K562 (cell line): ENCODE data around the gene E2F1. TPM values are rescaled to one million over a fixed set of nuclear protein-coding genes. Genes with fewer than 3 reads are reported as not detected.

Experiments used
- ASH1L ChIP-seq: fragments of 450-650 bp; IDR thresholded peaks from 2 replicates; pipeline ENCODE4 v1.6.1; 2018; ENCODE audit warnings: borderline replicate concordance, mild to moderate bottlenecking, low read depth; ENCODE audit not compliant: partially characterized antibody
- BMI1 ChIP-seq: fragments of 150-350 bp; IDR thresholded peaks from 2 replicates; pipeline ENCODE4 v1.6.1; 2014; ENCODE audit warnings: low read length
- CSDE1 ChIP-seq, 2 experiments: fragments of 450-650 bp; IDR thresholded peaks; 2 replicates each; pipeline ENCODE4 v1.6.1; 2016; ENCODE audit warnings: mild to moderate bottlenecking in 1 of 2
- CXXC5 ChIP-seq: fragments of 250-450 bp; sonication (Bioruptor Pico); IDR thresholded peaks from 2 replicates; pipeline ENCODE4 v1.8.0; 2022; ENCODE audit warnings: inconsistent platforms, mild to moderate bottlenecking, moderate library complexity
- ETS2 ChIP-seq: IDR thresholded peaks from 2 replicates; pipeline ENCODE4 v1.6.1; 2016; ENCODE audit warnings: borderline replicate concordance, missing genetic modification characterization, mild to moderate bottlenecking, moderate library complexity, missing compliant biosample characterization; ENCODE audit not compliant: poor library complexity, severe bottlenecking
- GATAD2A ChIP-seq: fragments of 450-650 bp; IDR thresholded peaks from 2 replicates; pipeline ENCODE4 v1.6.1; 2017
- KAT8 ChIP-seq: fragments of 450-650 bp; IDR thresholded peaks from 2 replicates; pipeline ENCODE4 v1.6.1; 2016; ENCODE audit warnings: low read depth, mild to moderate bottlenecking
- MLLT1 ChIP-seq, 2 experiments: fragments of 450-650 bp; IDR thresholded peaks; 2 replicates each; pipeline ENCODE4 v1.6.1; 2016
- MXI1 ChIP-seq: IDR thresholded peaks from 2 replicates; pipeline ENCODE4 v1.6.1; 2011; ENCODE audit warnings: low read depth, mild to moderate bottlenecking, improper control_type of control experiment, low read length
- NCOR1 ChIP-seq: fragments of 450-650 bp; IDR thresholded peaks from 2 replicates; pipeline ENCODE4 v1.6.1; 2016; ENCODE audit warnings: mild to moderate bottlenecking, moderate library complexity
- POU5F1 ChIP-seq: fragments of 150-350 bp; IDR thresholded peaks from 2 replicates; pipeline ENCODE4 v1.6.1; 2014; ENCODE audit warnings: borderline replicate concordance, low read length, low read depth, mild to moderate bottlenecking; ENCODE audit not compliant: partially characterized antibody
- RFX1 ChIP-seq: fragments of 450-650 bp; IDR thresholded peaks from 2 replicates; pipeline ENCODE4 v1.6.1; 2016; ENCODE audit warnings: mild to moderate bottlenecking, moderate library complexity
- SIRT6 ChIP-seq: IDR thresholded peaks from one replicate; pipeline ENCODE4 v1.6.1; 2012; ENCODE audit warnings: low read depth, mild to moderate bottlenecking, control low read depth, inconsistent platforms, low read length, moderate library complexity
- ZBTB11 ChIP-seq, 3 experiments: fragments of 200-800 bp in 1 of 3; fragments of 250-450 bp in 1 of 3; fragments of 450-650 bp in 1 of 3; sonication (Bioruptor Pico) in 1 of 3; sonication (Bioruptor generic) in 1 of 3; formaldehyde crosslinking in 1 of 3; IDR thresholded peaks; 2 replicates each; pipeline versions ENCODE4 v1.6.1 to v1.8.0; 2016 to 2022; ENCODE audit warnings: mild to moderate bottlenecking in 2 of 3, missing genetic modification characterization in 2 of 3, missing compliant biosample characterization in 1 of 3, moderate library complexity in 1 of 3
- ZNF408 ChIP-seq: fragments of 250-450 bp; sonication (Bioruptor Pico); IDR thresholded peaks from 2 replicates; pipeline ENCODE4 v1.4.0; 2020; ENCODE audit warnings: low read depth, mild to moderate bottlenecking, moderate library complexity
- ZNF592 ChIP-seq: fragments of 450-650 bp; IDR thresholded peaks from 2 replicates; pipeline ENCODE4 v1.6.1; 2017; ENCODE audit warnings: antibody characterized with exemption, mild to moderate bottlenecking
- polyA plus RNA-seq, 8 experiments: library from polyadenylated mRNA; depleted of rRNA in 4 of 8; stranded (reverse) in 5 of 8; unstranded in 3 of 8; fragments of >200 nt; fragmentation: Nextera tagmentation in 2 of 8; fragmentation: Illumina TruSeq in 1 of 8; extraction: Ambion mirVana in 2 of 8; extraction: Trizol in 1 of 8; gene quantifications; 2 replicates each; pipeline versions ENCODE4 v1.2.1 to v1.2.3, GENCODE V29; 2011 to 2014; ENCODE audit warnings: inconsistent platforms in 1 of 8, missing spikeins in 1 of 8
- total RNA-seq, 7 experiments: library from RNA; depleted of rRNA in 6 of 7; stranded (reverse); fragments of >200 nt in 6 of 7; fragmentation: Illumina TruSeq in 2 of 7; extraction: Trizol in 2 of 7; gene quantifications; 2 replicates each; pipeline versions ENCODE4 v1.2.1 to v1.2.3, GENCODE V29; 2011 to 2021; ENCODE audit warnings: low replicate concordance in 1 of 7
- TF ChIP-seq, protein P1 (sequence below): sonication (generic); formaldehyde crosslinking; IDR thresholded peaks from 2 replicates; pipeline ENCODE4 v1.8.0; 2022; ENCODE audit warnings: missing genetic modification reagents, mild to moderate bottlenecking, moderate library complexity, borderline replicate concordance

The E2F1 gene
- total and polyA plus RNA-seq, 9 of the 15 experiments (the other 6 are each of a cell fraction or from before 2014, with no cell fraction given) = 0.14 to 30.6 (median 13.1) TPM

DNA sequence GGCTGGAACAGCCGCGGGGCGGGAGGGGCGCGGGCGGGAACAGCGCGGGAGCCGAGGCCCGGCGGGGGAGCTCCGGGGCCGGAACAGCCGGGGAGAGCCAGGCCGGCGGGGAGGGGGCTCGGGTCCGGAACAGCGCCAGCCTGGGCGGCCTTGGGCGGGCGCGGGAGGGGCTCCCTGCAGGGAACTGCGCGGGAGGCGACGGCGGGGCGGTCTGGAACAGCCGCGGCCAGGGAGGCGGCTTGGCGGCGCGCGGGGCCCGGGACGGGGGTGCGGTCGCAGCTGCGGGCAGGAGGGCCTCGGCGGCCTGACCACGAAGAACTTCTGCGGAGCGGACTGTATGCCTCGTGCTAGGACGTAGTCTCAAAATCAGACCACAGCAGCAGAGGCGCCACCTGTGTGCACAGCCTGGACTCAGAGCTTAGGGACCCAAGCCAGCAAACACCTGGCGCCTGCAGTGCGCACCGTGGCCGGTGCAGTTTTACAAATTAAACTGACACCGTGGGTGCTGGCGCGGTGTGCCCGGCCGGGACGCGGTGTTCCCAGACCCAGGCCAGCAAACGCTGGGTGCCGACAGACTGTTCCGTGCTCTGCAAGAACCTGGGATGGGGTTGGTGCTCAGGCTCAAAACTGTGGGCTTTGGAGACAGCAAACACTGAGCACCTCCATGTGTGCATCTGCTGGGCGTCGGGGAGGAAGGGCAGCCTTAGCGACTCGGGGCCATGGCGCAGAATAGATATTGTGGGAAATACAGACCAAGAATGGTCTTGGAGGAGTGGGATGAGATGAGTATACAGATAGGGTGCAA is 46.2 kb upstream of the E2F1 start (continued):
- TF ChIP-seq ETS2 = no peak
- no peak; the same call in 1 of the 2 replicates for TF ChIP-seq NCOR1
- TF ChIP-seq ZNF408 (CRISPR knock-in tag) = no peak
- TF ChIP-seq MLLT1 (IDR thresholded peaks at IDR 0.05) = no peak
- TF ChIP-seq RFX1 = no peak
- no peak for TF ChIP-seq KAT8
- TF ChIP-seq GATAD2A = no peak
- TF ChIP-seq CXXC5 (CRISPR knock-in tag) = peak; percentile 91
- no peak for TF ChIP-seq POU5F1
- no peak for TF ChIP-seq MXI1
- TF ChIP-seq CSDE1 (IDR thresholded peaks at IDR 0.05) = no peak
- no peak for TF ChIP-seq SIRT6
- peak; percentile 81 for TF ChIP-seq ZNF592
- TF ChIP-seq, protein P1, sequence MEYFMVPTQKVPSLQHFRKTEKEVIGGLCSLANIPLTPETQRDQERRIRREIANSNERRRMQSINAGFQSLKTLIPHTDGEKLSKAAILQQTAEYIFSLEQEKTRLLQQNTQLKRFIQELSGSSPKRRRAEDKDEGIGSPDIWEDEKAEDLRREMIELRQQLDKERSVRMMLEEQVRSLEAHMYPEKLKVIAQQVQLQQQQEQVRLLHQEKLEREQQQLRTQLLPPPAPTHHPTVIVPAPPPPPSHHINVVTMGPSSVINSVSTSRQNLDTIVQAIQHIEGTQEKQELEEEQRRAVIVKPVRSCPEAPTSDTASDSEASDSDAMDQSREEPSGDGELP (CRISPR knock-in tag) = peak; percentile 66
- TF ChIP-seq ZBTB11 (CRISPR knock-in tag; IDR thresholded peaks at IDR 0.05) = peak in 1 of 3 experiments; percentile 70; a peak in 2 of 6 replicates
- no peak for TF ChIP-seq ASH1L
- no peak for TF ChIP-seq BMI1
